OCI-LY7 (cell line): ENCODE data around the gene BMERB1. TPM values are rescaled to one million over a fixed set of nuclear protein-coding genes. Genes with fewer than 3 reads are reported as not detected.

Experiments
- BruUV-seq: library from RNA; stranded (reverse); fragments of 400-500 nt; replicated peaks from 2 replicates; lab custom pipeline; 2021; lab: Mats Ljungman, UMichigan
- CTCF ChIA-PET: fragments of 300-600 bp; sonication (Branson Sonifier 250); formaldehyde crosslinking; loops from one replicate; lab custom pipeline; 2022; ENCODE audit warnings: antibody characterized with exemption; ENCODE audit not compliant: unreplicated experiment; lab: Charles Lee
- POLR2A ChIA-PET: fragments of 300-600 bp; sonication (Branson Sonifier 250); formaldehyde crosslinking; loops from one replicate; lab custom pipeline; 2022; ENCODE audit warnings: antibody characterized with exemption; lab: Charles Lee
- DNase-seq: peaks from one replicate; pipeline ENCODE4 v3.0.0-alpha.2; 2015; ENCODE audit warnings: low spot score
- H2AFZ ChIP-seq: fragments of 200-600 bp; sonication (generic), shearing (Covaris generic); 2 replicates; pipeline ENCODE4 v1.6.1; 2014; ENCODE audit warnings: mild to moderate bottlenecking, antibody characterized with exemption, low read length, moderate library complexity
- H3K27ac ChIP-seq: fragments of 200-600 bp; sonication (generic); 2 replicates; pipeline ENCODE4 v1.5.1; 2014; ENCODE audit warnings: mixed run types, low read depth, mild to moderate bottlenecking, moderate library complexity, low read length, inconsistent platforms; ENCODE audit not compliant: poor library complexity, severe bottlenecking
- H3K36me3 ChIP-seq: fragments of 200-600 bp; sonication (generic); 2 replicates; pipeline ENCODE4 v1.6.1; 2014; ENCODE audit warnings: mild to moderate bottlenecking, antibody characterized with exemption, low read length, moderate library complexity, mixed read lengths; ENCODE audit not compliant: insufficient read depth
- H3K4me1 ChIP-seq: fragments of 200-600 bp; sonication (generic); 2 replicates; pipeline ENCODE4 v1.5.1; 2014; ENCODE audit warnings: mild to moderate bottlenecking, low read length; ENCODE audit not compliant: insufficient read depth, poor library complexity, severe bottlenecking
- H3K4me2 ChIP-seq: fragments of 200-600 bp; sonication (generic); 2 replicates; pipeline ENCODE4 v1.6.1; 2014; ENCODE audit warnings: mild to moderate bottlenecking, low read length
- H3K4me3 ChIP-seq: fragments of 200-600 bp; sonication (generic); 2 replicates; pipeline ENCODE4 v1.5.1; 2014; ENCODE audit warnings: mild to moderate bottlenecking, low read depth, low read length; ENCODE audit not compliant: poor library complexity, severe bottlenecking
- H3K79me2 ChIP-seq: fragments of 200-600 bp; sonication (generic); 2 replicates; pipeline ENCODE4 v1.6.1; 2016; ENCODE audit warnings: low read depth, mild to moderate bottlenecking, low read length, moderate library complexity, mixed read lengths; ENCODE audit not compliant: insufficient read depth
- H3K9me2 ChIP-seq: fragments of 200-600 bp; sonication (generic); 2 replicates; pipeline ENCODE4 v1.6.1; 2016; ENCODE audit warnings: mild to moderate bottlenecking, low read length, mixed read lengths; ENCODE audit not compliant: insufficient read depth
- H3K9me3 ChIP-seq: fragments of 200-600 bp; sonication (generic); 2 replicates; pipeline ENCODE4 v1.6.1; 2014; ENCODE audit warnings: mild to moderate bottlenecking, mixed run types, low read length, mixed read lengths
- H4K20me1 ChIP-seq: fragments of 200-600 bp; sonication (generic); 2 replicates; pipeline ENCODE4 v1.6.1; 2014; ENCODE audit warnings: mild to moderate bottlenecking, antibody characterized with exemption, low read length, moderate library complexity, mixed read lengths; ENCODE audit not compliant: insufficient read depth
- EZH2phosphoT487 ChIP-seq: fragments of 200-600 bp; sonication (generic); IDR thresholded peaks from 2 replicates; pipeline ENCODE4 v1.6.1; 2018; ENCODE audit warnings: low read depth, borderline replicate concordance, mild to moderate bottlenecking, mixed run types, antibody characterized with exemption, low read length, moderate library complexity, mixed read lengths
- intact Hi-C: fragments of 100-400 bp; cut with micrococcal nuclease; formaldehyde crosslinking; loops from one replicate; pipeline ENCODE4 v1.10.0; 2022; ENCODE audit not compliant: unreplicated experiment
- total RNA-seq, 2 experiments: library from RNA; depleted of rRNA in 1 of 2; stranded (reverse); fragments of >200 nt in 1 of 2; shearing (Covaris generic) in 1 of 2; gene quantifications; 2 replicates each; pipeline ENCODE4 v1.2.3, GENCODE V29; 2014 to 2022
- TF ChIP-seq, protein P1 (sequence below): fragments of 200-600 bp; sonication (generic); conservative IDR thresholded peaks from 2 replicates; pipeline ENCODE4 v1.5.1; 2014; ENCODE audit warnings: mild to moderate bottlenecking, antibody characterized with exemption, low read length, moderate library complexity, mixed read lengths

BMERB1 gene
- total RNA-seq, 2 experiments from 2014 or later, result not detected

DNA sequence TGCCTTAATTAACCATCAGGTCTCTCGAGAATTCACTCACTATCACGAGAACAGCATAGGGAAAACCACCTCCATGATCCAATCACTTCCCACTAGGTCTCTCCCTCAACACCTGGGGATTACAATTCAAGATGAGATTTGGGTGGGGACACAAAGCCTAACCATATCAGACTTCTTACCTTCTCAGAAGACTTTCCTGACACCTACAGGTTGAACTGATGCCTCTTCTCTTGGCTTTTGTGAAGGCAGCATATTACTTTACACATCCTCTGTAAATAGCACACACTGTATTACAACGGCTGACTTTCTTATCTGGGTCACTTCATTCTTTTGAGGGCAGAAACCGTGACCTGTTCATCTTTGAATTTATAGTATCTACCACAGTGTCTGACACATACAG, 23.6 kb downstream of the BMERB1 start:
- DNase-seq, result no peak
- no peaks in the 10 kb centered on the region for H3K36me3 ChIP-seq
- ChIA-PET POLR2A (interaction anchor here (0.7 kb wide), 1 partner anchor 315 kb away, joined by 3 read pairs; no protein-coding TSS in a partner anchor), CTCF (no interaction called here)
- no peak overlapping the region for H2AFZ ChIP-seq
- H3K4me2 ChIP-seq, result no peak overlapping the region
- H3K9me2 ChIP-seq, result no peaks in the 10 kb centered on the region
- BruUV-seq, result no TSS peak
- intact Hi-C loops, result no loop called here
- no peaks in the 10 kb centered on the region for H3K4me1 ChIP-seq
- no peaks in the 10 kb centered on the region for H3K79me2 ChIP-seq
- TF ChIP-seq EZH2phosphoT487, result no peak
- TF ChIP-seq, protein P1, sequence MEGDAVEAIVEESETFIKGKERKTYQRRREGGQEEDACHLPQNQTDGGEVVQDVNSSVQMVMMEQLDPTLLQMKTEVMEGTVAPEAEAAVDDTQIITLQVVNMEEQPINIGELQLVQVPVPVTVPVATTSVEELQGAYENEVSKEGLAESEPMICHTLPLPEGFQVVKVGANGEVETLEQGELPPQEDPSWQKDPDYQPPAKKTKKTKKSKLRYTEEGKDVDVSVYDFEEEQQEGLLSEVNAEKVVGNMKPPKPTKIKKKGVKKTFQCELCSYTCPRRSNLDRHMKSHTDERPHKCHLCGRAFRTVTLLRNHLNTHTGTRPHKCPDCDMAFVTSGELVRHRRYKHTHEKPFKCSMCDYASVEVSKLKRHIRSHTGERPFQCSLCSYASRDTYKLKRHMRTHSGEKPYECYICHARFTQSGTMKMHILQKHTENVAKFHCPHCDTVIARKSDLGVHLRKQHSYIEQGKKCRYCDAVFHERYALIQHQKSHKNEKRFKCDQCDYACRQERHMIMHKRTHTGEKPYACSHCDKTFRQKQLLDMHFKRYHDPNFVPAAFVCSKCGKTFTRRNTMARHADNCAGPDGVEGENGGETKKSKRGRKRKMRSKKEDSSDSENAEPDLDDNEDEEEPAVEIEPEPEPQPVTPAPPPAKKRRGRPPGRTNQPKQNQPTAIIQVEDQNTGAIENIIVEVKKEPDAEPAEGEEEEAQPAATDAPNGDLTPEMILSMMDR, result peak; percentile 25; the same call in 1 of the 2 replicates
- H3K9me3 ChIP-seq, result no peaks in the 10 kb centered on the region
- H4K20me1 ChIP-seq, result no peaks in the 10 kb centered on the region
- no peak overlapping the region for H3K27ac ChIP-seq
- no peak overlapping the region for H3K4me3 ChIP-seq

DNA sequence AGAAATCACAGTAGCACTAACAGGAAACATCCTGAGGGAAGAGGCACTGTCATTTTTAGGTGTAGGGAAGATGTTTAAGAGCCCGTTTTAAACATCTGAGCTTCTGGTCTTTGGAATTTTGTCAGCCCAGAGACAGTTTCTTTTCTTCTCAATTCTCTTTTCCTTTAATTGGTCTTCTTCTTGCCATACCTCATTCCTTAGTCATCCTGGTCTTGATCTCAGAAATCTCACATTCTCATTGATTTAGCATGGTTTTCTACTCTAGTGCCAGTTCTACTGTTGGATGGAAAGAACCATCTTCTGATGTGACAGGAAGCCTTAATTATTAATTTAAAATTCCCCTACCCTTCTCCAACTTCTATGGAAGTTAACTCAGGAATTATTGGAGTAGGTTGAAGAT, 25.4 kb downstream of the BMERB1 start:
- H2AFZ ChIP-seq, result no peak overlapping the region
- no peak overlapping the region for H3K4me2 ChIP-seq
- H3K4me3 ChIP-seq, result no peak overlapping the region
- intact Hi-C loops, result no loop called here
- TF ChIP-seq EZH2phosphoT487, result no peak
- TF ChIP-seq, protein P1, result no peak
- H3K36me3 ChIP-seq, result no peaks in the 10 kb centered on the region
- H3K9me2 ChIP-seq, result no peaks in the 10 kb centered on the region
- BruUV-seq, result no TSS peak
- H3K4me1 ChIP-seq, result no peaks in the 10 kb centered on the region
- DNase-seq, result no peak
- H3K79me2 ChIP-seq, result no peaks in the 10 kb centered on the region
- CTCF ChIA-PET, result no interaction called here
- H4K20me1 ChIP-seq, result no peaks in the 10 kb centered on the region
- POLR2A ChIA-PET, result no interaction called here
- no peaks in the 10 kb centered on the region for H3K9me3 ChIP-seq
- no peak overlapping the region for H3K27ac ChIP-seq

DNA sequence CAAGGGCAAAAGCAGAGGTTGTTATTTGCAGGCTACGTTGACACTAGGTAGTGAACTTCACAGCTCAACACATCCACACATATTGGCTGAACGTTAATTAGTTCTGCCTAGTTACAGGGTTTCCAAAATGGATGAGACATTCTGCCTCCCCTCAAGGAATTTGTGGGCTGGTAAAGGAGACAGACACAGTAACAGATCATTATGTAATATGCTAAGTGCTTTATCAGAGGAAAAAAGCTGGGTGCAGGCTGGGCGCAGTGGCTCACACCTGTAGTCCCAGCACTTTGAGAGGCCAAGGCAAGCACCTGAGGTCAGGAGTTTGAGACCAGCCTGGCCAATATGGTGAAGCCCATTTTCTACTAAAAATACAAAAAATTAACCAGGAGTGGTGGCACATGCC, 26.2 kb downstream of the BMERB1 start:
- H3K9me2 ChIP-seq, result no peaks in the 10 kb centered on the region
- no peaks in the 10 kb centered on the region for H4K20me1 ChIP-seq
- BruUV-seq, result no TSS peak
- no peak overlapping the region for H3K4me2 ChIP-seq
- ChIA-PET CTCF (no interaction called here), POLR2A (no interaction called here)
- H3K4me1 ChIP-seq, result no peaks in the 10 kb centered on the region
- H3K79me2 ChIP-seq, result no peaks in the 10 kb centered on the region
- H3K36me3 ChIP-seq, result no peaks in the 10 kb centered on the region
- no peak overlapping the region for H2AFZ ChIP-seq
- H3K9me3 ChIP-seq, result no peaks in the 10 kb centered on the region
- no peak overlapping the region for H3K27ac ChIP-seq
- no peak overlapping the region for H3K4me3 ChIP-seq
- no peak for TF ChIP-seq EZH2phosphoT487
- TF ChIP-seq, protein P1, result no peak
- intact Hi-C loops, result no loop called here
- no peak for DNase-seq
